ENCODE data around the gene CADPS.

CADPS gene

DNA sequence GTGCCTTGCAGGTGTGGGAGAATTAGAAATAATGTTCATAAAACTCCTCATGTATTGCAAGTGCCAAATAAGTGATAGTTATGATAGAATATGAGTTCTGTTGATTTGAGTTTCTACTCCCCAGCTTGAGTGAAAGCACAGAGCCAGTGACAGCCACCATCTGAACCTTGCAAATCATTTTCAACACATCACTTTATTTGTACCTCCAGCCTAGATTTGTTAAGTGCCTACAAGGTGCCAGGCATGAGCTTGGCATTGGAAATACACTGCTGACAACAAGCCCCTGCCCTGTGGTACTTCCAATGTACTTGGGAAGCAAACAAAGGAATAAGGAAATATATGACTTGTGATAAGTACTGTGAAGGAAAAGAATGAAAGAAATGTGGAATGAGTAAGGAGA, 518.9 kb downstream of the CADPS start:
- no peak for TF ChIP-seq CTCF (IDR thresholded peaks at IDR 0.05)
- H3K36me3 Mint-ChIP-seq (ENCODE audit: low read depth) = no peaks in the 10 kb centered on the region
- peaks cover 16% of the 10 kb centered on the region for H3K27me3 Mint-ChIP-seq (ENCODE audit: low read depth, poor library complexity)
- no peaks in the 10 kb centered on the region for H3K4me1 Mint-ChIP-seq
- H3K4me3 Mint-ChIP-seq = no peak overlapping the region
- no peak for DNase-seq
- no peaks in the 10 kb centered on the region for H3K9me3 Mint-ChIP-seq
- no peak overlapping the region for H3K27ac Mint-ChIP-seq

DNA sequence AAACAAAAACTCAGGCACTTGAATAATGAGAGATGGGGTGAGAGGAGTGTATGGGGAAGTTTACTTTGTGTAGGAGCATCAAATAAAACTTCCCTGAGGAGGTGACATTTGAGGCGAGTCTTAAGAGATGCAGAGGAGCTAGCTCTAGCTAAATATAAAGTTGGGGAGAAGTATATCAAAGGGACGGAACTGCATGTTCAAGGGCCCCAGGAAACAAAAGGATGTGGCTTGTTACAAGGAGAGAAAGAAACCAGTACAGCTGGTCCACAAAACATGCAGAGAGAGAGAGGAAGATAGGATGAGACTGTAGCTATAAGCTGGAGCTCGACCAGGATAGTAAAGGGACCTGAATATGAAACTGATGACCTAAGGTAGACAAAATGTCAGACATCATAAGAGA, 519.5 kb downstream of the CADPS start:
- H3K27ac Mint-ChIP-seq = no peak overlapping the region
- H3K27me3 Mint-ChIP-seq (ENCODE audit: low read depth, poor library complexity) = peaks cover 22% of the 10 kb centered on the region
- no peak for TF ChIP-seq CTCF (IDR thresholded peaks at IDR 0.05)
- DNase-seq = no peak
- H3K9me3 Mint-ChIP-seq = no peaks in the 10 kb centered on the region
- no peaks in the 10 kb centered on the region for H3K36me3 Mint-ChIP-seq (ENCODE audit: low read depth)
- H3K4me1 Mint-ChIP-seq = no peaks in the 10 kb centered on the region
- H3K4me3 Mint-ChIP-seq = no peak overlapping the region
